Measurements from ENCODE around the gene TSFM.

The TSFM gene

GRCh38 chr12:57845478-57846284 is 63.1 kb downstream of the TSFM start:
- Histone ChIP-seq H3K9me3 (replicated peaks in 1 of 2; ENCODE audit: control insufficient read depth in 2 of 2, insufficient read depth in 1 of 2, low read depth in 1 of 2, low read length in 2 of 2) (no peaks in the 10 kb centered on the region), H3K27me3 (ENCODE audit: control insufficient read depth in 3 of 3, insufficient read depth in 3 of 3, low read depth in 1 of 3, low read length in 3 of 3) (no peaks in the 10 kb centered on the region), H3K23ac (ENCODE audit: low read depth, low read length, poor library complexity) (peak overlapping the region; percentile 86), H3K36me3 (replicated peaks in 1 of 2; ENCODE audit: control insufficient read depth in 2 of 2, insufficient read depth in 2 of 2, low read length in 2 of 2) (peaks cover 0 to 27% of the 10 kb centered on the region in 2 donors), H3K4me3 (ENCODE audit: low read length in 2 of 2) (peak overlapping the region; percentile 87 to 96), H3K18ac (ENCODE audit: low read length) (peak overlapping the region; percentile 90), H2AFZ (ENCODE audit: low read length) (peak overlapping the region; percentile 98), H3K79me1 (ENCODE audit: low read depth, low read length) (peaks cover 2% of the 10 kb centered on the region), H3K4me1 (ENCODE audit: control insufficient read depth in 2 of 2, insufficient read depth in 1 of 2, low read depth in 1 of 2, low read length in 2 of 2) (peaks cover 24 to 38% of the 10 kb centered on the region in 2 donors), H3K14ac (ENCODE audit: low read length) (peak overlapping the region; percentile 76), H4K91ac (ENCODE audit: low read depth, low read length, poor library complexity) (no peak overlapping the region), H2AK5ac (ENCODE audit: low read depth, low read length) (peak overlapping the region; percentile 87), H3K4me2 (ENCODE audit: insufficient read depth, low read length, poor library complexity, severe bottlenecking) (peak overlapping the region; percentile 95), H2BK15ac (ENCODE audit: low read length) (peak overlapping the region; percentile 60), H4K8ac (ENCODE audit: low read depth, low read length) (no peak overlapping the region), H3K4ac (ENCODE audit: low read length) (peak overlapping the region; percentile 27), H2BK5ac (ENCODE audit: low read length) (peak overlapping the region; percentile 95), H2BK120ac (ENCODE audit: low read depth, low read length) (peak overlapping the region; percentile 84), H2BK12ac (ENCODE audit: low read length) (peak overlapping the region; percentile 68), H3K9ac (ENCODE audit: low read depth, low read length, poor library complexity) (peak overlapping the region; percentile 92), H3K27ac (replicated peaks; ENCODE audit: low read length) (peak overlapping the region; percentile 99)
- no peak for DNase-seq (ENCODE audit: low spot score)
- WGBS, 2 donors (ENCODE audit: extremely low coverage in 2 of 2, insufficient read length in 2 of 2, insufficient replicate concordance in 1 of 2), result no CpG with 5 or more reads among the region's 81 CpGs

GRCh38 chr12:57846285-57846576 is 63.6 kb downstream of the TSFM start:
- peak overlapping the region; percentile 86 for H3K23ac ChIP-seq (ENCODE audit: low read depth, low read length, poor library complexity)
- H3K27ac ChIP-seq (replicated peaks; ENCODE audit: low read length), result peak overlapping the region; percentile 99
- peak overlapping the region; percentile 95 for H2BK5ac ChIP-seq (ENCODE audit: low read length)
- no peak overlapping the region for H4K91ac ChIP-seq (ENCODE audit: low read depth, low read length, poor library complexity)
- H3K79me1 ChIP-seq (ENCODE audit: low read depth, low read length), result peaks cover 2% of the 10 kb centered on the region
- H3K27me3 ChIP-seq (ENCODE audit: control insufficient read depth in 3 of 3, insufficient read depth in 3 of 3, low read depth in 1 of 3, low read length in 3 of 3), result no peaks in the 10 kb centered on the region
- H3K9ac ChIP-seq (ENCODE audit: low read depth, low read length, poor library complexity), result peak overlapping the region; percentile 92
- H3K4me3 ChIP-seq (ENCODE audit: low read length in 2 of 2), result peak overlapping the region; percentile 87 to 96
- no peak overlapping the region for H4K8ac ChIP-seq (ENCODE audit: low read depth, low read length)
- H3K18ac ChIP-seq (ENCODE audit: low read length), result peak overlapping the region; percentile 90
- H2BK120ac ChIP-seq (ENCODE audit: low read depth, low read length), result peak overlapping the region; percentile 84
- no CpG with 5 or more reads among the region's 26 CpGs for WGBS, 2 donors (ENCODE audit: extremely low coverage in 2 of 2, insufficient read length in 2 of 2, insufficient replicate concordance in 1 of 2)
- peak overlapping the region; percentile 60 for H2BK15ac ChIP-seq (ENCODE audit: low read length)
- no peaks in the 10 kb centered on the region for H3K9me3 ChIP-seq (replicated peaks in 1 of 2; ENCODE audit: control insufficient read depth in 2 of 2, insufficient read depth in 1 of 2, low read depth in 1 of 2, low read length in 2 of 2)
- H3K4me2 ChIP-seq (ENCODE audit: insufficient read depth, low read length, poor library complexity, severe bottlenecking), result peak overlapping the region; percentile 54
- peak overlapping the region; percentile 27 for H3K4ac ChIP-seq (ENCODE audit: low read length)
- peaks cover 0 to 24% of the 10 kb centered on the region in 2 donors for H3K36me3 ChIP-seq (replicated peaks in 1 of 2; ENCODE audit: control insufficient read depth in 2 of 2, insufficient read depth in 2 of 2, low read length in 2 of 2)
- H3K14ac ChIP-seq (ENCODE audit: low read length), result no peak overlapping the region
- H2AFZ ChIP-seq (ENCODE audit: low read length), result peak overlapping the region; percentile 98
- H2BK12ac ChIP-seq (ENCODE audit: low read length), result peak overlapping the region; percentile 68
- H2AK5ac ChIP-seq (ENCODE audit: low read depth, low read length), result peak overlapping the region; percentile 87
- no peak for DNase-seq (ENCODE audit: low spot score)
- peaks cover 28 to 32% of the 10 kb centered on the region in 2 donors for H3K4me1 ChIP-seq (ENCODE audit: control insufficient read depth in 2 of 2, insufficient read depth in 1 of 2, low read depth in 1 of 2, low read length in 2 of 2)

- no CpG with 5 or more reads among the region's 58 CpGs for WGBS, 2 donors (ENCODE audit: extremely low coverage in 2 of 2, insufficient read length in 2 of 2, insufficient replicate concordance in 1 of 2)
- H3K27me3 ChIP-seq (ENCODE audit: control insufficient read depth in 3 of 3, insufficient read depth in 3 of 3, low read depth in 1 of 3, low read length in 3 of 3), result no peaks in the 10 kb centered on the region
- peak within 1 kb of the TSS; percentile 99 for H3K27ac ChIP-seq (replicated peaks; ENCODE audit: low read length)
- peak within 1 kb of the TSS; percentile 87 for H2AK5ac ChIP-seq (ENCODE audit: low read depth, low read length)
- peaks cover 0 to 22% of the 10 kb centered on the region in 2 donors for H3K36me3 ChIP-seq (replicated peaks in 1 of 2; ENCODE audit: control insufficient read depth in 2 of 2, insufficient read depth in 2 of 2, low read length in 2 of 2)
- H2BK15ac ChIP-seq (ENCODE audit: low read length), result peak within 1 kb of the TSS; percentile 60
- H3K4ac ChIP-seq (ENCODE audit: low read length), result peak within 1 kb of the TSS; percentile 27
- H2BK12ac ChIP-seq (ENCODE audit: low read length), result peak within 1 kb of the TSS; percentile 68
- H3K9me3 ChIP-seq (replicated peaks in 1 of 2; ENCODE audit: control insufficient read depth in 2 of 2, insufficient read depth in 1 of 2, low read depth in 1 of 2, low read length in 2 of 2), result no peaks in the 10 kb centered on the region
- H3K4me1 ChIP-seq (ENCODE audit: control insufficient read depth in 2 of 2, insufficient read depth in 1 of 2, low read depth in 1 of 2, low read length in 2 of 2), result peaks cover 25 to 32% of the 10 kb centered on the region in 2 donors
- H3K14ac ChIP-seq (ENCODE audit: low read length), result peak within 1 kb of the TSS; percentile 76
- H3K79me1 ChIP-seq (ENCODE audit: low read depth, low read length), result peaks cover 2% of the 10 kb centered on the region
- H2BK5ac ChIP-seq (ENCODE audit: low read length), result peak within 1 kb of the TSS; percentile 95
- H4K91ac ChIP-seq (ENCODE audit: low read depth, low read length, poor library complexity), result no peak within 1 kb of the TSS
- H3K23ac ChIP-seq (ENCODE audit: low read depth, low read length, poor library complexity), result peak within 1 kb of the TSS; percentile 86
- H3K4me3 ChIP-seq (ENCODE audit: low read length in 2 of 2), result peak within 1 kb of the TSS; percentile 87 to 96
- H2AFZ ChIP-seq (ENCODE audit: low read length), result peak within 1 kb of the TSS; percentile 98
- DNase-seq (ENCODE audit: low spot score), result peak; percentile 98
- no peak within 1 kb of the TSS for H4K8ac ChIP-seq (ENCODE audit: low read depth, low read length)
- H3K18ac ChIP-seq (ENCODE audit: low read length), result peak within 1 kb of the TSS; percentile 99
- H3K9ac ChIP-seq (ENCODE audit: low read depth, low read length, poor library complexity), result peak within 1 kb of the TSS; percentile 92
- peak within 1 kb of the TSS; percentile 84 for H2BK120ac ChIP-seq (ENCODE audit: low read depth, low read length)
- H3K4me2 ChIP-seq (ENCODE audit: insufficient read depth, low read length, poor library complexity, severe bottlenecking), result peak within 1 kb of the TSS; percentile 95
Measured at GRCh38 chr12:57846577-57847319, 64.2 kb downstream of the TSFM start, which contains the start of gene CTDSP2. CTDSP2 (minus strand) TSS chr12:57846729; CDS start chr12:57846435, 294 bp downstream.

All from neuronal stem cell (in vitro differentiated cells).